ENCODE measurements around the gene PRDM12. TPM values are rescaled to one million over a fixed set of nuclear protein-coding genes. Genes with fewer than 3 reads are reported as not detected.
"Not testable (repeated sequence)": the region's sequence is repeated elsewhere in the genome, so short reads cannot be mapped to it uniquely, and the experiment has no call there.

PRDM12 gene
- total RNA-seq, 1 donor from 2014 or later: 0.98 TPM

DNA sequence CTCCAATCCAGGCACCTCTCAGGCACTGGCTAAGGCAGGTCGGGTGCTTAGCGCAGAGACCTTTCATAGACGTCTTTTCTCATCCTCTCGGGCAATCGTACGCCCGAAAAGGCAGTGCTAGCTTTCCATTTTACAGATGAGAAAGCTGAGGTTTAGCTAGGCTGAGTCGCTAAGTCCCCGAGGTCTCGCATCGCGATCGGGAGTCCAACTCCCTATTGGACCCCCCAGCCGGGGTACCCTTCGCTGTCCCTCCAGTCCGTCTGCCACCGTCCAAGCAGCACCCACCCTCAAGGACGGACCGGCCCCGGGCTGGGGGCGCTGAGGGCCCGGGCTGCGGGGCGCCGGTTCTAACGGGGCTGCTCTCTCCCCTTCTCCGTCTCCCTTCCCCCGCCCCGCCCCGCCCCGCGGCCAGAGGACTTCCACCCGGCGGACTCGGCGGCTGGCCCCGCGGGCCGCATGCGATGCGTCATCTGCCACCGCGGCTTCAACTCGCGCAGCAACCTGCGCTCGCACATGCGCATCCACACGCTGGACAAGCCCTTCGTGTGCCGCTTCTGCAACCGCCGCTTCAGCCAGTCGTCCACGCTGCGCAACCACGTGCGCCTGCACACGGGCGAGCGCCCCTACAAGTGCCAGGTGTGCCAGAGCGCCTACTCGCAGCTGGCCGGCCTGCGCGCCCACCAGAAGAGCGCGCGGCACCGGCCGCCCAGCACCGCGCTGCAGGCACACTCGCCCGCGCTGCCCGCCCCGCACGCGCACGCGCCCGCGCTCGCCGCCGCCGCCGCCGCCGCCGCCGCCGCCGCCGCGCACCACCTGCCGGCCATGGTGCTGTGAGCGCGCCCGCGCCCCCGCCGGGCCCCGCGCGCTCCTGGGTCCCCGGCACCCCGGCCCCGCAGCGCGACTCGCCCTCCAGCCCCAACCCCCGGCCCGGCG, 16.7 kb downstream of the PRDM12 start:
- H3K4me3 Mint-ChIP-seq (ENCODE audit: unreplicated experiment): no peak overlapping the region
- H3K36me3 Mint-ChIP-seq (ENCODE audit: unreplicated experiment): peaks cover 8% of the 10 kb centered on the region
- peaks cover 6% of the 10 kb centered on the region for H3K27me3 Mint-ChIP-seq (ENCODE audit: unreplicated experiment)
- H3K27ac Mint-ChIP-seq (ENCODE audit: unreplicated experiment): no peak overlapping the region
- peaks cover 4% of the 10 kb centered on the region for H3K9me3 Mint-ChIP-seq (ENCODE audit: unreplicated experiment)
- peak; percentile 89 for DNase-seq
- TF ChIP-seq, protein P1, sequence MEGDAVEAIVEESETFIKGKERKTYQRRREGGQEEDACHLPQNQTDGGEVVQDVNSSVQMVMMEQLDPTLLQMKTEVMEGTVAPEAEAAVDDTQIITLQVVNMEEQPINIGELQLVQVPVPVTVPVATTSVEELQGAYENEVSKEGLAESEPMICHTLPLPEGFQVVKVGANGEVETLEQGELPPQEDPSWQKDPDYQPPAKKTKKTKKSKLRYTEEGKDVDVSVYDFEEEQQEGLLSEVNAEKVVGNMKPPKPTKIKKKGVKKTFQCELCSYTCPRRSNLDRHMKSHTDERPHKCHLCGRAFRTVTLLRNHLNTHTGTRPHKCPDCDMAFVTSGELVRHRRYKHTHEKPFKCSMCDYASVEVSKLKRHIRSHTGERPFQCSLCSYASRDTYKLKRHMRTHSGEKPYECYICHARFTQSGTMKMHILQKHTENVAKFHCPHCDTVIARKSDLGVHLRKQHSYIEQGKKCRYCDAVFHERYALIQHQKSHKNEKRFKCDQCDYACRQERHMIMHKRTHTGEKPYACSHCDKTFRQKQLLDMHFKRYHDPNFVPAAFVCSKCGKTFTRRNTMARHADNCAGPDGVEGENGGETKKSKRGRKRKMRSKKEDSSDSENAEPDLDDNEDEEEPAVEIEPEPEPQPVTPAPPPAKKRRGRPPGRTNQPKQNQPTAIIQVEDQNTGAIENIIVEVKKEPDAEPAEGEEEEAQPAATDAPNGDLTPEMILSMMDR (IDR thresholded peaks at IDR 0.05; ENCODE audit: partially characterized antibody, unreplicated experiment): no peak
- peaks cover 5% of the 10 kb centered on the region for H3K4me1 Mint-ChIP-seq (ENCODE audit: low read depth, unreplicated experiment)

DNA sequence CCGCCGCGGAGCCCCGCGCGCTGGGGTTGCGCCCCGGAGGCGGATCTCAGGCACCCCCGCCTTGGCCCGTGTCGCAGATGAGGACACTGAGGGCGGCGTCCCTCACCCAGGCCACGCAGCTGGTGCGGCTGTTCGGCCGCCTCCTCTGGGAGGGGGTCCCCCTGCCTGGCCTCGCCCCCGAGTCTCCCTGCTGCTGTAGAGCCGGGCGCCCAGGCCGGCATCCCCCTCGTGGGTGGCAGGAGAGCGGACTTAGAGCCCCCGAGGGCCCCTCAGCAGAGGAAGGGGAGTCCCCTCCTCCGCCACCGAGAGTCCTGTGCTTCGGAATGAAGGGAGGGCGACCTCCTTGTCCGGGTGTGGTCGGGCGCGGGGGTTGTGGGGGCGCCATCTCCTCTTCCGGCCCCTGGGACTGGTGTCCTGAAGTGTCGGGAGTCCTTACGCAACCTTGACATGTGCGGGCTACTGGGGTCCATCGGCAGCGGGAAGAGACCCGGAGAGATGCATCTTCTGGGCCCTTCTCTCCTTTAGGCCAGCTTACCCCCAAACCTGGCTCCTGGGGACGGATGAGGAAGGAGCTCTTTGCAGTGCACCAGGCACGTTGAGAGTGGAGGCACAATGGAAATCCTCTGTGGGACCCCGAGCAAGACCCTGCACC, 17.5 kb downstream of the PRDM12 start:
- H3K27ac Mint-ChIP-seq (ENCODE audit: unreplicated experiment): no peak overlapping the region
- H3K4me1 Mint-ChIP-seq (ENCODE audit: low read depth, unreplicated experiment): peaks cover 5% of the 10 kb centered on the region
- peak; percentile 48 for DNase-seq
- peaks cover 4% of the 10 kb centered on the region for H3K9me3 Mint-ChIP-seq (ENCODE audit: unreplicated experiment)
- H3K4me3 Mint-ChIP-seq (ENCODE audit: unreplicated experiment): peak overlapping the region; percentile 75
- peaks cover 3% of the 10 kb centered on the region for H3K27me3 Mint-ChIP-seq (ENCODE audit: unreplicated experiment)
- TF ChIP-seq, protein P1 (IDR thresholded peaks at IDR 0.05; ENCODE audit: partially characterized antibody, unreplicated experiment): no peak
- H3K36me3 Mint-ChIP-seq (ENCODE audit: unreplicated experiment): peaks cover 8% of the 10 kb centered on the region

DNA sequence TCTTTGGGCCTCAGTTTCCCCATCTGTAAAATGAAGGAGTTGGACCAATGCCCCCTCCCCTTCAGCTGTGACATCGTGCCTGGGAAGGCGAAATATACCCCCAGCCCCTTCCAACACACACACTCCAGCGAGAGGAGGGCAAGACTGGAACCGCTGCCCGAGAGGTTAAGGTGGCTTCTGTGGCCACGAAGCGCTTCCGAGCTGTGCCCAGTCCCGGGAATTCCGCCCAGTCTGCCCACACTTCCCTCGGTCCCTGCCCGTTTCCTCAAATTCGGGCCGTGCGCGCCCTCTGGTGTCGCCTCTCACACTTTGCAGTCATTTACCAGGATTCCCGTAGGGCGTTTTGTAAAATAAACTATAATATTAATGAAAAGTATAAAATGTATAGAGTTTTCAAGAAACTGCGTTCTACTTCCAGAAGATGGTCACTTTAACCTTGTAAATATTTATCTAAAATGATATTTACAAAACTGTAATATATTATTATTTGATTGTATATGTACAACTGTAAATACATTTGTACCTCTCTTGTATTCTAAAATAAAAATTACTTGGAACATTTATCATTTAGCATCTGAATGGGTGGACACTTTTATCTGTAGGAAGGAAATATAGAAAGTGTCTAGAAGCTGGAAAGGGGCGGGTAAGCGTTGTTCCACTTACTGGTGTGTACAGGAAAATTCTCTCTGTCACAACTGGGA, 18.2 kb downstream of the PRDM12 start:
- TF ChIP-seq, protein P1 (IDR thresholded peaks at IDR 0.05; ENCODE audit: partially characterized antibody, unreplicated experiment): peak; percentile 82
- Mint-ChIP-seq H3K27ac (ENCODE audit: unreplicated experiment) (peak overlapping the region; percentile 19), H3K27me3 (ENCODE audit: unreplicated experiment) (peaks cover 5% of the 10 kb centered on the region), H3K36me3 (ENCODE audit: unreplicated experiment) (peaks cover 8% of the 10 kb centered on the region), H3K4me3 (ENCODE audit: unreplicated experiment) (peak overlapping the region; percentile 82), H3K4me1 (ENCODE audit: low read depth, unreplicated experiment) (peaks cover 5% of the 10 kb centered on the region), H3K9me3 (ENCODE audit: unreplicated experiment) (peaks cover 5% of the 10 kb centered on the region)
- DNase-seq: peak; percentile 85

DNA sequence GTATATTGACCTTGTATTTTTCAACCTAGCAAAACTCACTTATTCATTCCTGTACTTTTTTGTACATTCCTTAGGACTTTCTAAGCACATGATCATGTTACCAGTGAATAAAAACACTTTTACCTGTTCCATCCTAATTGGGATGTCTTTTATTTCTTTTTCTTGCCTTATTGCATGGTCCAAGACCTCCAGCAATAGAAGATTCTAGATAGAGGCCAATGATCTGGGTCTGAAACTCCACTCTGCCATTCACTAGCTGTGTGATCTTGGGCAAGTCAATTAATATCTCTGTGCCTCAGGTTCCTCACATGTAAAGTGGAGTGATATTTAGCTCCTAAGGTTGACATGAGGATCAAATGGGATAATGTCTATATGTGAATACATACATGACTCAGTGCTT, 20.7 kb downstream of the PRDM12 start:
- Mint-ChIP-seq H3K9me3 (ENCODE audit: unreplicated experiment) (peaks cover 5% of the 10 kb centered on the region), H3K27me3 (ENCODE audit: unreplicated experiment) (peaks cover 4% of the 10 kb centered on the region), H3K4me1 (ENCODE audit: low read depth, unreplicated experiment) (peaks cover 2% of the 10 kb centered on the region), H3K4me3 (ENCODE audit: unreplicated experiment) (no peak overlapping the region), H3K36me3 (ENCODE audit: unreplicated experiment) (peaks cover 8% of the 10 kb centered on the region), H3K27ac (ENCODE audit: unreplicated experiment) (no peak overlapping the region)
- no peak for DNase-seq
- TF ChIP-seq, protein P1 (IDR thresholded peaks at IDR 0.05; ENCODE audit: partially characterized antibody, unreplicated experiment): no peak

DNA sequence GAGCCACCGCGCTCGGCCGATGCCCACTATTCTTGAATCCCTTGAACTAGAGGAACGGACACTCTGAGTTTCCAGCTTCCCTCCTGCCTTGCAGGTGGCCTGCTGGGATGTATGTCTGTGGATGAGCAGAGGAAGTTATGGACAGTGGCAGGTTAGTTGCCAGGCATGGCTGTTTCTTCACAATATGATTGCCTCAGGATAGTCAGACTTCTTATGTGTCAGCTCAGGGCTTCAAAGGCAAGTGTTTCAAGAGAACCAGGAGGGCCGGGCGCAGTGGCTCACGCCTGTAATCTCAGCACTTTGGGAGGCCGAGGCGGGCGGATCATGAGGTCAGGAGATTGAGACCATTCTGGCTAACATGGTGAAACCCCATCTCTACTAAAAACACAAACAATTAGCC, 21.6 kb downstream of the PRDM12 start:
- H3K4me1 Mint-ChIP-seq (ENCODE audit: low read depth, unreplicated experiment); DNase-seq; H3K9me3 Mint-ChIP-seq (ENCODE audit: unreplicated experiment); H3K27ac Mint-ChIP-seq (ENCODE audit: unreplicated experiment); H3K27me3 Mint-ChIP-seq (ENCODE audit: unreplicated experiment); H3K4me3 Mint-ChIP-seq (ENCODE audit: unreplicated experiment); H3K36me3 Mint-ChIP-seq (ENCODE audit: unreplicated experiment): not testable (repeated sequence)

Data from glutamatergic neuron (in vitro differentiated cells).